Measurements from ENCODE around the gene RTN4R.

DNA sequence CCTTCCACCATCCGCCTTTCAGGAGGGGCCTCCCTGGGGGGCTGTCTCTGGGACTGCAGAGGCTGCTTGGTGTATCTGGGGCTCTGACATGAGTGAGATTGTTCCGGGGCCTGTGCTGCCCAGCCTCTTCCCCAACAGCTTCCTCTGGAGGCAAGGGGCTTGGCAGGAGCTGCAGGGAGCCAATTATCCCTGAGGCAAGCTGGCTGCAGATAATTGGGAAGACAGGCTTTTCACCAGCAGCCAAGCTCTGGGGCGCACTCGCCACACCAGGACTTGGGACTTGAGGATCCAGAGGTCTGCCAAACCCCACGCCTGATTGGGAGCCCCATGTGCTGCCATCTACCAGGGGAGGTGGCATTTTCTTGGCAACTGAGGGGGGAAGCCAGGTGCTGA, 15.6 kb upstream of the RTN4R start:
- TF ChIP-seq, protein P1, sequence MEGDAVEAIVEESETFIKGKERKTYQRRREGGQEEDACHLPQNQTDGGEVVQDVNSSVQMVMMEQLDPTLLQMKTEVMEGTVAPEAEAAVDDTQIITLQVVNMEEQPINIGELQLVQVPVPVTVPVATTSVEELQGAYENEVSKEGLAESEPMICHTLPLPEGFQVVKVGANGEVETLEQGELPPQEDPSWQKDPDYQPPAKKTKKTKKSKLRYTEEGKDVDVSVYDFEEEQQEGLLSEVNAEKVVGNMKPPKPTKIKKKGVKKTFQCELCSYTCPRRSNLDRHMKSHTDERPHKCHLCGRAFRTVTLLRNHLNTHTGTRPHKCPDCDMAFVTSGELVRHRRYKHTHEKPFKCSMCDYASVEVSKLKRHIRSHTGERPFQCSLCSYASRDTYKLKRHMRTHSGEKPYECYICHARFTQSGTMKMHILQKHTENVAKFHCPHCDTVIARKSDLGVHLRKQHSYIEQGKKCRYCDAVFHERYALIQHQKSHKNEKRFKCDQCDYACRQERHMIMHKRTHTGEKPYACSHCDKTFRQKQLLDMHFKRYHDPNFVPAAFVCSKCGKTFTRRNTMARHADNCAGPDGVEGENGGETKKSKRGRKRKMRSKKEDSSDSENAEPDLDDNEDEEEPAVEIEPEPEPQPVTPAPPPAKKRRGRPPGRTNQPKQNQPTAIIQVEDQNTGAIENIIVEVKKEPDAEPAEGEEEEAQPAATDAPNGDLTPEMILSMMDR (IDR thresholded peaks at IDR 0.05) = no peak
- TF ChIP-seq POLR2A (IDR thresholded peaks at IDR 0.05) = no peak
